ENCODE data around the gene CTNND2. TPM values are rescaled to one million over a fixed set of nuclear protein-coding genes. Genes with fewer than 3 reads are reported as not detected.

The CTNND2 gene
- total RNA-seq, 1 experiment from 2014 or later: 7.0 TPM

GRCh38 chr5:11514705-11515432, 389.4 kb downstream of the CTNND2 start:
- no peak overlapping the region for H2AK5ac ChIP-seq (ENCODE audit: insufficient read length, low read length)
- no peak overlapping the region for H3K9ac ChIP-seq (ENCODE audit: extremely low read depth, insufficient read length, low read length)
- no peak overlapping the region for H3K4ac ChIP-seq (ENCODE audit: low read depth, low read length)
- no peaks in the 10 kb centered on the region for H3K9me3 ChIP-seq (ENCODE audit: control insufficient read depth, low read depth, low read length)
- no peak overlapping the region for H2AFZ ChIP-seq (ENCODE audit: low read length)
- no peak overlapping the region for H4K91ac ChIP-seq (ENCODE audit: insufficient read length, low read depth, low read length)
- no peak overlapping the region for H2BK120ac ChIP-seq (ENCODE audit: low read depth, low read length, poor library complexity, severe bottlenecking)
- H4K8ac ChIP-seq (replicated peaks; ENCODE audit: insufficient read length, low read depth, low read length): no peak overlapping the region
- H3K4me1 ChIP-seq (ENCODE audit: insufficient read depth, low read length): no peaks in the 10 kb centered on the region; the same call in 1 of the 2 replicates
- no peak for DNase-seq
- Mint-ChIP-seq H3K27ac (no peak overlapping the region), H3K4me3 (no peak overlapping the region), H3K4me1 (peaks cover 18 to 33% of the 10 kb centered on the region in 2 experiments), H3K36me3 (ENCODE audit: insufficient read depth in 1 of 3, low read depth in 3 of 3) (no peaks in the 10 kb centered on the region), H3K9me3 (no peaks in the 10 kb centered on the region), H3K27me3 (ENCODE audit: low read depth) (no peaks in the 10 kb centered on the region)
- H2BK20ac ChIP-seq (ENCODE audit: low read depth, low read length, poor library complexity, severe bottlenecking): no peak overlapping the region
- H2BK5ac ChIP-seq (ENCODE audit: insufficient read length, low read length): no peak overlapping the region
- no peaks in the 10 kb centered on the region for H3K79me2 ChIP-seq (ENCODE audit: insufficient read depth, low read length)
- H3K18ac ChIP-seq (ENCODE audit: insufficient read length, low read depth, low read length): no peak overlapping the region
- no peak overlapping the region for H2BK12ac ChIP-seq (ENCODE audit: insufficient read length, low read depth, low read length)
- no peaks in the 10 kb centered on the region for H3K79me1 ChIP-seq (ENCODE audit: insufficient read depth, low read depth, low read length, poor library complexity, severe bottlenecking)
- no peak for TF ChIP-seq CTCF (conservative IDR thresholded peaks at IDR 0.05)
- no peak overlapping the region for H2BK15ac ChIP-seq (ENCODE audit: low read depth, low read length)
- WGBS (ENCODE audit: extremely low coverage, insufficient read length, low lambda C conversion rate): no CpG with 5 or more reads among the region's 11 CpGs
- H4K20me1 ChIP-seq (ENCODE audit: control insufficient read depth, insufficient read depth, insufficient read length): no peaks in the 10 kb centered on the region
- no peaks in the 10 kb centered on the region for H3K27me3 ChIP-seq (ENCODE audit: insufficient read depth, low read length)
- H3K23me2 ChIP-seq (ENCODE audit: insufficient read length, low read depth, low read length, poor library complexity, severe bottlenecking): no peaks in the 10 kb centered on the region
- H3K27ac ChIP-seq (ENCODE audit: insufficient read length, low read depth, low read length): no peak overlapping the region
- no peak overlapping the region for H3K23ac ChIP-seq (ENCODE audit: insufficient read length, low read depth, low read length)
- H3K56ac ChIP-seq (ENCODE audit: insufficient read length, low read depth, low read length): no peak overlapping the region
- no peak overlapping the region for H3K4me2 ChIP-seq (ENCODE audit: insufficient read depth, insufficient read length, low read length)
- H3K14ac ChIP-seq (ENCODE audit: insufficient read depth, low read length): no peak overlapping the region
- H4K5ac ChIP-seq (ENCODE audit: insufficient read length, low read depth, low read length): no peak overlapping the region
- no peak overlapping the region for H3T11ph ChIP-seq (ENCODE audit: low read length)
